ENCODE measurements around the gene INKA1.

Gene INKA1

DNA sequence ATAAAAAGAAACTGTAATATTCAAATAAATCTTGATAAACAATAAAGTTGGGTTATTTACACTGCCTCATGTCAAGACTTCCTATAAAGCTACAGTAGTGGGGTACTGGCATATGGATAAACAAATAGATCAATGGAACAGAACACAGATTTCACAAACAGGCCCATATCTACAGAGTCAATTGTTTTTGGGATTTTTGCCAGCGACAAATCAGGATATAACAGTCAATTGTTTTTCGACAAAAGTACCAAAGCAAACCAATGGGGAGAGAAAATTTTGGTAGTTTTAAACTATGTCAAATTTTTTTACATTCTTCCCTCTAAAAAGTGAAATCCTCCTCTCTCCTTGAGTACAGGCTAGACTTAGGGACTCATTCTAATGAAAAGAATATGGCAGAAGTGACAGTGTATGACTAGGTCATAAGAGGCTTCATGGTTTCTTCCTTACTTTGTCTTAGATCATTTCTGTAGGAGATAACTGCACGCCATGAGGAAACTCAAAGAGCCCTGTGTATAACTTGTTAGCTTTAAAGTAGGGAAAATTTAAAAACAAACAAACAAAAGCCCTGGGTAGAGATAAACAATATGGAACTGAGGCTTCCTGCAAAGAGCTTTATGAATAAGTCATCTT is 33.7 kb upstream of the INKA1 start:
- Histone ChIP-seq H3K27me3 (ENCODE audit: insufficient read depth, poor library complexity, severe bottlenecking) (no peaks in the 10 kb centered on the region), H3K4me3 (replicated peaks; ENCODE audit: insufficient read depth, low read length) (no peak overlapping the region), H3K27ac (replicated peaks) (no peak overlapping the region)
- TF ChIP-seq, protein P1, sequence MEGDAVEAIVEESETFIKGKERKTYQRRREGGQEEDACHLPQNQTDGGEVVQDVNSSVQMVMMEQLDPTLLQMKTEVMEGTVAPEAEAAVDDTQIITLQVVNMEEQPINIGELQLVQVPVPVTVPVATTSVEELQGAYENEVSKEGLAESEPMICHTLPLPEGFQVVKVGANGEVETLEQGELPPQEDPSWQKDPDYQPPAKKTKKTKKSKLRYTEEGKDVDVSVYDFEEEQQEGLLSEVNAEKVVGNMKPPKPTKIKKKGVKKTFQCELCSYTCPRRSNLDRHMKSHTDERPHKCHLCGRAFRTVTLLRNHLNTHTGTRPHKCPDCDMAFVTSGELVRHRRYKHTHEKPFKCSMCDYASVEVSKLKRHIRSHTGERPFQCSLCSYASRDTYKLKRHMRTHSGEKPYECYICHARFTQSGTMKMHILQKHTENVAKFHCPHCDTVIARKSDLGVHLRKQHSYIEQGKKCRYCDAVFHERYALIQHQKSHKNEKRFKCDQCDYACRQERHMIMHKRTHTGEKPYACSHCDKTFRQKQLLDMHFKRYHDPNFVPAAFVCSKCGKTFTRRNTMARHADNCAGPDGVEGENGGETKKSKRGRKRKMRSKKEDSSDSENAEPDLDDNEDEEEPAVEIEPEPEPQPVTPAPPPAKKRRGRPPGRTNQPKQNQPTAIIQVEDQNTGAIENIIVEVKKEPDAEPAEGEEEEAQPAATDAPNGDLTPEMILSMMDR (IDR thresholded peaks at IDR 0.05; ENCODE audit: insufficient read depth, low read length) = no peak
- TF ChIP-seq GABPA (IDR thresholded peaks at IDR 0.05; ENCODE audit: low read depth) (no peak), SPI1 (IDR thresholded peaks at IDR 0.05; ENCODE audit: borderline replicate concordance, low read depth) (no peak), POLR2AphosphoS5 (IDR thresholded peaks at IDR 0.05; ENCODE audit: low read depth) (no peak)
- TF ChIP-seq, protein P2, sequence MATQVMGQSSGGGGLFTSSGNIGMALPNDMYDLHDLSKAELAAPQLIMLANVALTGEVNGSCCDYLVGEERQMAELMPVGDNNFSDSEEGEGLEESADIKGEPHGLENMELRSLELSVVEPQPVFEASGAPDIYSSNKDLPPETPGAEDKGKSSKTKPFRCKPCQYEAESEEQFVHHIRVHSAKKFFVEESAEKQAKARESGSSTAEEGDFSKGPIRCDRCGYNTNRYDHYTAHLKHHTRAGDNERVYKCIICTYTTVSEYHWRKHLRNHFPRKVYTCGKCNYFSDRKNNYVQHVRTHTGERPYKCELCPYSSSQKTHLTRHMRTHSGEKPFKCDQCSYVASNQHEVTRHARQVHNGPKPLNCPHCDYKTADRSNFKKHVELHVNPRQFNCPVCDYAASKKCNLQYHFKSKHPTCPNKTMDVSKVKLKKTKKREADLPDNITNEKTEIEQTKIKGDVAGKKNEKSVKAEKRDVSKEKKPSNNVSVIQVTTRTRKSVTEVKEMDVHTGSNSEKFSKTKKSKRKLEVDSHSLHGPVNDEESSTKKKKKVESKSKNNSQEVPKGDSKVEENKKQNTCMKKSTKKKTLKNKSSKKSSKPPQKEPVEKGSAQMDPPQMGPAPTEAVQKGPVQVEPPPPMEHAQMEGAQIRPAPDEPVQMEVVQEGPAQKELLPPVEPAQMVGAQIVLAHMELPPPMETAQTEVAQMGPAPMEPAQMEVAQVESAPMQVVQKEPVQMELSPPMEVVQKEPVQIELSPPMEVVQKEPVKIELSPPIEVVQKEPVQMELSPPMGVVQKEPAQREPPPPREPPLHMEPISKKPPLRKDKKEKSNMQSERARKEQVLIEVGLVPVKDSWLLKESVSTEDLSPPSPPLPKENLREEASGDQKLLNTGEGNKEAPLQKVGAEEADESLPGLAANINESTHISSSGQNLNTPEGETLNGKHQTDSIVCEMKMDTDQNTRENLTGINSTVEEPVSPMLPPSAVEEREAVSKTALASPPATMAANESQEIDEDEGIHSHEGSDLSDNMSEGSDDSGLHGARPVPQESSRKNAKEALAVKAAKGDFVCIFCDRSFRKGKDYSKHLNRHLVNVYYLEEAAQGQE (IDR thresholded peaks at IDR 0.05; ENCODE audit: insufficient replicate concordance, low read depth) = no peak
- no peak for DNase-seq (ENCODE audit: low read depth in 1 of 2, low spot score in 1 of 2)

DNA sequence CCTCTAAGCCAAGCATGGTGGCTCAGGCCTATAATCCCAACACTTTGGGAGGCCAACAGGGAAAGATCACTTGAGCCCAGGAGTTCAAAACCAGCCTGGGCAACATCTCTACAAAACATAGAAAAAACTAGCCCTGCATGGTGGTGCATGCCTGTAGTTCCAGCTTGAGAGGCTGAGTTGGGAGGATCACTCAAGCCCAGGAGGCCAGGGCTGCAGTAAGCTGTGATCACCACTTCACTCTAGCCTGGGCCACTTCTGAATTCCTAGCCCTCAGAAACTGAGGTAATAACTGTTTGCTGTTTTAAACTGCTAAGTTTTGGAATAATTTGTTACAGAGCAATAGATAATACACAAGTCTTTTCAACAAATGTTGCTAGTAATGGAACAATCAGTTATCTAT is 33.1 kb upstream of the INKA1 start:
- no peak for TF ChIP-seq GABPA (IDR thresholded peaks at IDR 0.05; ENCODE audit: low read depth)
- no peak for TF ChIP-seq SPI1 (IDR thresholded peaks at IDR 0.05; ENCODE audit: borderline replicate concordance, low read depth)
- TF ChIP-seq, protein P1 (IDR thresholded peaks at IDR 0.05; ENCODE audit: insufficient read depth, low read length) = no peak
- TF ChIP-seq, protein P2 (IDR thresholded peaks at IDR 0.05; ENCODE audit: insufficient replicate concordance, low read depth) = no peak
- TF ChIP-seq POLR2AphosphoS5 (IDR thresholded peaks at IDR 0.05; ENCODE audit: low read depth) = no peak
- DNase-seq (ENCODE audit: low read depth in 1 of 2, low spot score in 1 of 2) = no peak
- no peak overlapping the region for H3K4me3 ChIP-seq (replicated peaks; ENCODE audit: insufficient read depth, low read length)
- no peak overlapping the region for H3K27ac ChIP-seq (replicated peaks)
- H3K27me3 ChIP-seq (ENCODE audit: insufficient read depth, poor library complexity, severe bottlenecking) = no peaks in the 10 kb centered on the region

DNA sequence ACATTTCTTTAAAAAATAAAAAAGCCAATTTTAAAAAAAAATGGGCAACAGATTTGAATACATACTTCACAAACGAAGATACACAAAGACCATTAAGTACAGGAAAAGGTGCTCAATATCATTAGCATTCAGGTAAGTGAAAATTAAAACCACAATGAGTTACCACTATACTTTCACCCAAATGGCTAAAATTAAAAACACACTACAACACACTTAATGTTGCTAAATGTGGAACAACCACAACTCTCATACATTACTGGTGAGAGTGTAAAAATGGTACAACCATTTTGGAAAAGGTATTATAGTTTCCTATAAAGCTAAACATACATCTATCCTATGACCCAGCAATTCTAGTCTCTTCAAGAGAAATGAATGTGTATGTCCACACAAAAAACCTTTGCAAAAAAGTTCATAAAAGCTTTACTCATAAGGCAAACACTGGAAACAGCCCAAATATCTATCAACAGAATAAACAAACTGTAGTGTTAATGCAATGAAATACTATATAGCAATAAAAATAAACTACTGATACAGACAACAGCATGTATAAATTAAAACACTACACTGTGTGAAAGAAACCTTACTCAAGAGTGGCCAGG is 31.6 kb upstream of the INKA1 start:
- TF ChIP-seq, protein P2 (IDR thresholded peaks at IDR 0.05; ENCODE audit: insufficient replicate concordance, low read depth) = no peak
- TF ChIP-seq POLR2AphosphoS5 (IDR thresholded peaks at IDR 0.05; ENCODE audit: low read depth) (no peak), SPI1 (IDR thresholded peaks at IDR 0.05; ENCODE audit: borderline replicate concordance, low read depth) (no peak), GABPA (IDR thresholded peaks at IDR 0.05; ENCODE audit: low read depth) (no peak)
- TF ChIP-seq, protein P1 (IDR thresholded peaks at IDR 0.05; ENCODE audit: insufficient read depth, low read length) = no peak
- no peak for DNase-seq (ENCODE audit: low read depth in 1 of 2, low spot score in 1 of 2)
- Histone ChIP-seq H3K27ac (replicated peaks) (no peak overlapping the region), H3K27me3 (ENCODE audit: insufficient read depth, poor library complexity, severe bottlenecking) (no peaks in the 10 kb centered on the region), H3K4me3 (replicated peaks; ENCODE audit: insufficient read depth, low read length) (no peak overlapping the region)
